PFSK-1 (cell line): ENCODE measurements around the gene PTGDR2.

Experiments
- FOXP2 ChIP-seq: optimal IDR thresholded peaks from 2 replicates; pipeline ENCODE3; 2011; ENCODE audit warnings: borderline replicate concordance, control low read depth, inconsistent platforms; ENCODE audit not compliant: insufficient read depth; ENCODE audit errors: extremely low read length, extremely low read depth
- POLR2AphosphoS5 ChIP-seq: IDR thresholded peaks from 2 replicates; pipeline ENCODE4 v1.6.1; 2012; ENCODE audit warnings: low read depth, mild to moderate bottlenecking, control low read depth, low read length, moderate library complexity
- REST ChIP-seq, 2 experiments: IDR thresholded peaks; 2 replicates each; pipeline versions ENCODE4 v1.6.1 to v1.8.0; 2011 to 2012; ENCODE audit warnings: low read depth in 2 of 2, low read length in 2 of 2, control low read depth in 1 of 2, inconsistent platforms in 1 of 2, mild to moderate bottlenecking in 1 of 2, moderate library complexity in 1 of 2; ENCODE audit not compliant: insufficient read depth in 1 of 2
- SIN3A ChIP-seq: IDR thresholded peaks from 2 replicates; pipeline ENCODE4 v1.6.1; 2012; ENCODE audit warnings: mild to moderate bottlenecking, low read length, moderate library complexity, borderline replicate concordance; ENCODE audit not compliant: insufficient read depth
- TAF1 ChIP-seq: IDR thresholded peaks from 2 replicates; pipeline ENCODE4 v1.6.1; 2012; ENCODE audit warnings: low read length, control low read depth, borderline replicate concordance; ENCODE audit not compliant: insufficient read depth

Gene PTGDR2

DNA sequence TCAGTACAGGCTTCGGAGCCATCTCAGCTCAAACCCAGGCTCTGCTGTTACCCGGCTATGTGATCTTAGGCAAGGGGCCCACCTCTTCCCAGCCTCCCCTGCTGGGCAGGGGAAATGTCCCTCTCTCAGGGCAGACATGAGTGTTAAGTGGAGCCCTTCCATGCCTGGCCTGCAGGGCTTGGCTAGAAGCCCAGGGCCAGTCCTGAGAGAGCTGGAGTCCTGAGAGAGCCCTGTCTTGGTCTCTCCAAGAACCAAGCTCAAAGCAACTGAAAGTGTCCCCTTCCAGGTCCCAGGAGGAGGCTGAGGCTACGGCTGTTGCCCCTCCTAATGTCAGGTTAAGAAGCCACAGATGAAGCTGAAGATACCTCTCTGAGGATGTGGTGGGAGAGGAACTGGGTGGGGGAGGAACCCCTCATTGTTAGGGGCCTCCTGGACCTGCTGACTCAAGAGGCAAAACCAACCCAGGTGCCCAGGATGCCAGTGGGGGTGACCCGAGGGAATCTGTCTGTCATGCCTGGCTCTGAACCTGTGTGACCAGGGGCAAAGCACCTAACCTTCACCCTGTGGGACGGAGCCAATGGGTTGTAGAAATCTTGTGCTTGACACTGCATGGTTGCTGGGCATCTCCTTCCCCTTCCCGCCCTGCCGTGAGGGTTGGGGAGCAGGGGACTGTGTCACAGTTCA is 15.8 kb upstream of the PTGDR2 start:
- TF ChIP-seq POLR2AphosphoS5 (no peak), SIN3A (no peak), REST (IDR thresholded peaks at IDR 0.05; ENCODE audit: insufficient read depth in 1 of 2, low read depth in 2 of 2, low read length in 2 of 2) (no peak), FOXP2 (no peak), TAF1 (no peak)

GRCh38 chr11:60870733-60871377 is 15.1 kb upstream of the PTGDR2 start:
- TF ChIP-seq TAF1 (no peak), POLR2AphosphoS5 (no peak), SIN3A (no peak), REST (IDR thresholded peaks at IDR 0.05; ENCODE audit: insufficient read depth in 1 of 2, low read depth in 2 of 2, low read length in 2 of 2) (no peak), FOXP2 (no peak)

- TF ChIP-seq SIN3A (no peak), TAF1 (no peak), FOXP2 (no peak), REST (IDR thresholded peaks at IDR 0.05; ENCODE audit: insufficient read depth in 1 of 2, low read depth in 2 of 2, low read length in 2 of 2) (no peak)
These were observed 14.5 kb upstream of the PTGDR2 start for GRCh38 chr11:60870276-60870675.

- TF ChIP-seq POLR2AphosphoS5 (no peak), SIN3A (no peak), TAF1 (no peak), FOXP2 (no peak), REST (IDR thresholded peaks at IDR 0.05; ENCODE audit: insufficient read depth in 1 of 2, low read depth in 2 of 2, low read length in 2 of 2) (no peak)
These were observed 13.7 kb upstream of the PTGDR2 start for GRCh38 chr11:60869451-60869825.
